ENCODE results near the gene EMD. TPM values are rescaled to one million over a fixed set of nuclear protein-coding genes. Genes with fewer than 3 reads are reported as not detected.

Gene EMD
- total RNA-seq, 1 donor from 2014 or later, result 42.5 TPM

DNA sequence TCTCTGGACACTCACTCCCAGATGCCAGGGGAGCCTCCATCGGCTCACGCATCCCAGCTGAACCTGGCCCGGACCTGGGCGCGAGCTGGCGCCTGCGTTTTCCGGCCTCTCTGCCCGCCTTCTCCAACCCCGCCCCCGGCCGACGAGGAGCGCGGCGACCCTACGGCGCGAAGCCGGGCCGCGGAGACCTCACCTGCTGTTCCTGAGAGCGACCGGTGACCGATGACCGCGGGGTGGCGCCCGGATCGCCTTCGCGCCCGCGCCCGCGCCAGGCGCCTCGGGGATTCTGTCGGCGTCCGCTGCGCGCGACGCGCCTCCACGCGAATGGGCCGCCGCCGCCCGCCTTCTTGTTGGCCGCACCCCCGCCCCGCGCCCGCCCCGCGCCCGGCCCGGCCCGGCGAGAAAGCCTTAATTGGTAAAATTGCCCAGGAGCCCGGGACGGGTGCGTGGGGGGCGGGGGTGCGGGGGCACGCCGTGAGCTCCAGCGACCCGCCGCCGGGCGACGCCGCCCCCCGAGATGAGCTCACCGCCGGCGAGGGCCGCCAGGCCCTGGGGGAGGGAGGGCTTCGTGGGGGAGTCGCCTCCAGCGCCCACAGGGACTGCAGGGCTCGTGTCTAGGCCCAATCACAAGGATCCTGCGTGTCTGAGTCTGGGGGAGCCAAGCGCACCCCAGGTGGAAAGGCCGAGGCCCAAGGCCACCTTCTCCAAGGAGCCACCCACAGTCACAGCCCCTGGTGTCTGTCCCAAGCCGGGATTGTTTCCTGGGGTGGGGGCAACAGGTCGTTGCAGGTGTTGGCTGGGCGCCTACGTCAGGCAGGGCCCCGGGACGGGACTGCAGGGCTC is 4.6 kb upstream of the EMD start, which contains the start of gene FLNA:
FLNA (minus strand) TSS at position 322 of the 843 bp plus-strand sequence. CDS start 3,389 bp downstream, outside the sequence.
- H3K4me1 Mint-ChIP-seq (ENCODE audit: low read depth), result no peaks in the 10 kb centered on the region
- peaks cover 2% of the 10 kb centered on the region for H3K9me3 Mint-ChIP-seq (ENCODE audit: low read depth)
- peak within 1 kb of the TSS; percentile 49 for H3K4me3 Mint-ChIP-seq (ENCODE audit: low read depth)
- H3K36me3 Mint-ChIP-seq (ENCODE audit: insufficient read depth), result no peaks in the 10 kb centered on the region
- H3K27ac Mint-ChIP-seq, result peak within 1 kb of the TSS; percentile 79
- peak; percentile 58 for DNase-seq (ENCODE audit: low spot score, unreplicated experiment)
- peak; percentile 37 for TF ChIP-seq CTCF (IDR thresholded peaks at IDR 0.05; ENCODE audit: unreplicated experiment)
- H3K27me3 Mint-ChIP-seq, result no peaks in the 10 kb centered on the region

DNA sequence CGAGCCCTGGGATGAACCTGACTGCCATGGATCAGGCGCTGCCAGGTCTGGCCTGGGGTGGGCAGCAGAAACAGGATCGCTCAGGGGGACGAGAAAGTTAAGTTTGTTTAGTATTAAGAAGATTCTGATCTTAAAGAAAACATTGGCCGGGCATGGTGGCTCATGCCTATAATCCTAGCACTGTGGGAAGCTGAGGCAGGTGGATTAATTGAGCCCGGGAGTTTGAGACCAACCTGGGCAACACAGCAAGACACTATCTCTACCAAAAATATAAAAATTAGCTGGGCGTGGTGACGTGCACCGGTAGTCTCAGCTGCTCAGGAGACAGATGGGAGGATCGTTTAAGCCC is 4.0 kb upstream of the EMD start:
- DNase-seq (ENCODE audit: low spot score, unreplicated experiment), result no peak
- H3K4me1 Mint-ChIP-seq (ENCODE audit: low read depth), result peaks cover 3% of the 10 kb centered on the region
- peak overlapping the region; percentile 43 for H3K4me3 Mint-ChIP-seq (ENCODE audit: low read depth)
- no peaks in the 10 kb centered on the region for H3K27me3 Mint-ChIP-seq
- H3K36me3 Mint-ChIP-seq (ENCODE audit: insufficient read depth), result no peaks in the 10 kb centered on the region
- no peak for TF ChIP-seq CTCF (IDR thresholded peaks at IDR 0.05; ENCODE audit: unreplicated experiment)
- peaks cover 2% of the 10 kb centered on the region for H3K9me3 Mint-ChIP-seq (ENCODE audit: low read depth)
- no peak overlapping the region for H3K27ac Mint-ChIP-seq

DNA sequence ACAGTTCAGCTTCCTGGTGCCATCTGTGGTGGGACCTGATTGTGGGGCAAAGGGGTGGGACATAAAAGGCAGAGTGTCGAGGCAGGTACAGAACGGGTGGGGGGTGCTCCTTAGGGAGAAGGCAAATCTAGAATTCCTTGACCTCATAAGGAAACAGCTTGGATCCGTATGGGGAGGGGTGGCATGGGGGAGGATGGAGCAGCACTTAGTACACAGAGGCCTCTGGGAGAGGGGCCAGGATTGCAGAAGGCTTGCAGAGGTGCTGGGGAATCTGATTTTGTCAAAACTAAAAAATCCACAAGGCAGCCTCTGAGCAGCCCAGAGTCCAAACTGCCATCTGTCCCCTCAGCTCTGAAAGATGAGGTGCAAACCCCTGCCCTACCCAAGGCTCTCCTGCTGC is 2.3 kb upstream of the EMD start:
- H3K27ac Mint-ChIP-seq, result no peak overlapping the region
- H3K9me3 Mint-ChIP-seq (ENCODE audit: low read depth), result peaks cover 2% of the 10 kb centered on the region
- DNase-seq (ENCODE audit: low spot score, unreplicated experiment), result no peak
- peaks cover 2% of the 10 kb centered on the region for H3K36me3 Mint-ChIP-seq (ENCODE audit: insufficient read depth)
- no peak for TF ChIP-seq CTCF (IDR thresholded peaks at IDR 0.05; ENCODE audit: unreplicated experiment)
- peaks cover 9% of the 10 kb centered on the region for H3K4me1 Mint-ChIP-seq (ENCODE audit: low read depth)
- no peak overlapping the region for H3K4me3 Mint-ChIP-seq (ENCODE audit: low read depth)
- H3K27me3 Mint-ChIP-seq, result no peaks in the 10 kb centered on the region

GRCh38 chrX:154378059-154378798 is 866 bp upstream of the EMD start:
- Mint-ChIP-seq H3K4me3 (ENCODE audit: low read depth) (peak overlapping the region; percentile 53), H3K4me1 (ENCODE audit: low read depth) (peaks cover 9% of the 10 kb centered on the region), H3K27ac (peak overlapping the region; percentile 62), H3K36me3 (ENCODE audit: insufficient read depth) (peaks cover 2% of the 10 kb centered on the region), H3K9me3 (ENCODE audit: low read depth) (peaks cover 2% of the 10 kb centered on the region), H3K27me3 (no peaks in the 10 kb centered on the region)
- DNase-seq (ENCODE audit: low spot score, unreplicated experiment), result no peak
- no peak for TF ChIP-seq CTCF (IDR thresholded peaks at IDR 0.05; ENCODE audit: unreplicated experiment)

GRCh38 chrX:154379569-154379951 is 465 bp downstream of the EMD start:
- no peak for TF ChIP-seq CTCF (IDR thresholded peaks at IDR 0.05; ENCODE audit: unreplicated experiment)
- Mint-ChIP-seq H3K4me3 (ENCODE audit: low read depth) (peak overlapping the region; percentile 80), H3K36me3 (ENCODE audit: insufficient read depth) (peaks cover 2% of the 10 kb centered on the region), H3K4me1 (ENCODE audit: low read depth) (peaks cover 9% of the 10 kb centered on the region), H3K27ac (peak overlapping the region; percentile 95), H3K9me3 (ENCODE audit: low read depth) (peaks cover 2% of the 10 kb centered on the region), H3K27me3 (no peaks in the 10 kb centered on the region)
- no peak for DNase-seq (ENCODE audit: low spot score, unreplicated experiment)

All from progenitor cell of endocrine pancreas (in vitro differentiated cells).